ENCODE measurements around the gene UBA52.
A peak's percentile ranks its signal among the peaks of the same experiment; 100 is the strongest.

The UBA52 gene

DNA sequence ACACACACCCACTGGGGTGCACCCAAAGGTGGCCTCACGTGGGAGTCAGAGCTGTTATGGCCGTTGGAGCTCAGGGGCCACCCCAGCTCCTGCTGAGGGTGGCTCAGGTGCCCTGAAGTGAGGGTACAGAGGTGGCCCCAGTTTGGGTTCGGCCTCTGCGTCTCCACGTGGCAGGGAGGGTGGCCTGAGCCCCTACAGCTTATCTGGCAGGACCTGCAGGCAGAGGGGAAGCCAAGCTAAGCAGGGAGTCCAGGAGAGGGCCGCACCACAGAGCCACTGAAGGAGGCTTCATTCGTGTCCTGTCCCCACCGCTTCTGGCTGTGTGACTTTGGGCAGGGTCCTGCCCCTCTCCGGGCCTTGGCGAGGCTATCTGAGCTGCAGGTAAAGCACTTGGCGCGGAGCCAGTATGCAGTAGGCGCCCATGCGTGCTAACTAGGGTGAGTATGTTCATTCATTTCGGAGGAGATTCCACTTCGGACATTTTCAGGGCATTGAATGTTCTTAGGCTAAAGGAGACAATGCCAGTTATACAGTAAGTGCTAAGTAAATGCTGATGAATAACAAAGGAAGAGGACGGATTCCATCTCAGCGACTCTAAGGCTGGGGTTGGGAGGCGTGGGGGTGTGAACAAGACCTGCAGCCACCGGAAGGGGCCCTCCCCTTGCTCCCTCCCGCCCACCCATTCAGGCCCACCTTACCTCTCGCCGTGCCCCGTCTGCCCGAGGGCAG is 21.9 kb downstream of the UBA52 start:
- peak overlapping the region in 1 of 2 donors; percentile 27 for H3K4me3 ChIP-seq (replicated peaks in 1 of 2; ENCODE audit: low read depth in 2 of 2, low read length in 2 of 2)
- TF ChIP-seq, protein P1, sequence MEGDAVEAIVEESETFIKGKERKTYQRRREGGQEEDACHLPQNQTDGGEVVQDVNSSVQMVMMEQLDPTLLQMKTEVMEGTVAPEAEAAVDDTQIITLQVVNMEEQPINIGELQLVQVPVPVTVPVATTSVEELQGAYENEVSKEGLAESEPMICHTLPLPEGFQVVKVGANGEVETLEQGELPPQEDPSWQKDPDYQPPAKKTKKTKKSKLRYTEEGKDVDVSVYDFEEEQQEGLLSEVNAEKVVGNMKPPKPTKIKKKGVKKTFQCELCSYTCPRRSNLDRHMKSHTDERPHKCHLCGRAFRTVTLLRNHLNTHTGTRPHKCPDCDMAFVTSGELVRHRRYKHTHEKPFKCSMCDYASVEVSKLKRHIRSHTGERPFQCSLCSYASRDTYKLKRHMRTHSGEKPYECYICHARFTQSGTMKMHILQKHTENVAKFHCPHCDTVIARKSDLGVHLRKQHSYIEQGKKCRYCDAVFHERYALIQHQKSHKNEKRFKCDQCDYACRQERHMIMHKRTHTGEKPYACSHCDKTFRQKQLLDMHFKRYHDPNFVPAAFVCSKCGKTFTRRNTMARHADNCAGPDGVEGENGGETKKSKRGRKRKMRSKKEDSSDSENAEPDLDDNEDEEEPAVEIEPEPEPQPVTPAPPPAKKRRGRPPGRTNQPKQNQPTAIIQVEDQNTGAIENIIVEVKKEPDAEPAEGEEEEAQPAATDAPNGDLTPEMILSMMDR (IDR thresholded peaks at IDR 0.05; ENCODE audit: low read depth, low read length), result no peak
- DNase-seq (ENCODE audit: low read depth in 2 of 2), result no peak

DNA sequence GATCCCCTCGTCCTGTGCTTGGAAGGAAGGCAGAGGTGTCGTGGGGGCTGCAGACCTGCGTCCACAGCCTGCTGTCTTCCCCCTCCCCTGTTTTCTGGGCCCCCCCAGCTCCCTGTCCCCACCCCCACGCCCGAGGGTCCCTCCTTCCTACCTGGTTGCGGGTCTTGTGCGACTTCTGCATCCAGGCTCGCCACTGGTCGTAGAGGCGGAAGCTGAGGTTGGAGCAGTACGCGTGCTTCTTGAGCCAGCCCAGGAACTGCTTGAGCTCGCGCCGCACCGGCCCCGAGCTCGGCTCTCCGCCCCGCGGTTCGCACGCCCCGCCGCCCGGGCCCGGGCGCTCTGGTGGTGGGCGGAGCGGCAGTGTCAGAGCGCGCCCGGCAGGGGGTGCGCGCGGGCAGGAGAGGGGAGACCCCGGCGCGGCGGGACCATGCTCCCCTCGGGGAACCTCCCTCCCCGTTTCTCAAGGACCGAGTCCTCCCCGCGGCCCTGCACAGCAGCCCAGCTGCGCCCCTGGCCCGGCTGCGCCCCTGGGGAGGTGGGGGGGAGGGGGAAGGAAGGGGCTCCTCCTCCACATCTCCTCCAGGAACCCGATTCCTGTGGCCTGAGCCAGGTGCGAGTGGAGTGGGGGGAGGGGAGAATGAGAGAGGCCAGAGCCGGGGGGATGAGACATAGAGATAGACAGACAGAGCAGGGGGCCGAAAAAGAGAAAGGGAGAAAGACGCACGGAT is 22.6 kb downstream of the UBA52 start:
- TF ChIP-seq, protein P1 (IDR thresholded peaks at IDR 0.05; ENCODE audit: low read depth, low read length), result peak; percentile 50
- DNase-seq (ENCODE audit: low read depth in 2 of 2), result peak; percentile 68 to 87
- peak overlapping the region; percentile 27 to 36 for H3K4me3 ChIP-seq (replicated peaks in 1 of 2; ENCODE audit: low read depth in 2 of 2, low read length in 2 of 2)

DNA sequence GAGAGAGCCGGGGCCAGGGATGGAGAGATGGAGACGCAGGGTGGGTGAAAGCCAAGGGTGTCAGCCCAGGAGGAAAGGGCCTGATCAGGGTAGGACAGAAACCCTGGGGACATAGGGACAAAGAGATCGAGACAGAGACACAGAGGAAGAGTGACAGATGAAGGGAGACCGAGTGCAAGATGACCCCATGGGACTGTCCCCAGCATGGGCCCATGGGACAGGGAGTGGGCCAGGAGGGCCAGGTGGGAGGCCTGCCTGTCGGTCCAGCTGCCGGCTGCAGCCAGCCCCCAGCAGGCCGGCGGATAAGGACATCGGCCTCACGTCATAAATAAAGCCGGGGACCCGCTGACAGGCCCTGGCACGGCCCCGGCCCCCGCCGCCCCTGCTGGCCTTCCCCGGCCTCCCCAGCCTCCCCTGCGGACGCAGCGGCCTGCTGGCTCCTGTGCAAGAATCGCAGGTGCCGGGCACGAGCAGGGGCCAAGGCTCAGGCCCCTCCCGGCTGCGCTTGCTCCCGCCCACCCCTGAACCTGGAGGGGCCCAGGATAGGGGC is 23.2 kb downstream of the UBA52 start:
- TF ChIP-seq, protein P1 (IDR thresholded peaks at IDR 0.05; ENCODE audit: low read depth, low read length), result no peak
- peak overlapping the region; percentile 22 to 36 for H3K4me3 ChIP-seq (replicated peaks in 1 of 2; ENCODE audit: low read depth in 2 of 2, low read length in 2 of 2)
- DNase-seq (ENCODE audit: low read depth in 2 of 2), result no peak

DNA sequence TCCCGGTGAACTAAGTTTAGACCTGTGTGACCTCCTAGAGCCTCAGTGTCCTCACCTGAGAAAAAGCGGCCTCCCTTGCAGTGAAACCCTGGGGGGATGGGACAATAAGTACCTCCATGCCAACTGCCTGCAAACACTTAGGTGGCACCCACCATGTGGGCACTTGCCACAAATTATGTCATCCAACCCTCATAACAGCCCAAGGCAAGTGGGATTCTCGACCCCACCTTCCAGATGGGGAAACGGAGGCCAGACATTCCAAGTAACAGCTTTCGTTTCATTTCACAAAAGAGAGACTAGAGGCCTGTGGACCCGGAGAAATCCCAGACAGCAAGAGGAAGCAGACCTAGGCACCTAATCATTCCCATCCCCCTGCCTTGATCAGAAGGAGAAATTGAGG is 23.8 kb downstream of the UBA52 start:
- TF ChIP-seq, protein P1 (IDR thresholded peaks at IDR 0.05; ENCODE audit: low read depth, low read length), result no peak
- H3K4me3 ChIP-seq (replicated peaks in 1 of 2; ENCODE audit: low read depth in 2 of 2, low read length in 2 of 2), result no peak overlapping the region
- DNase-seq (ENCODE audit: low read depth in 2 of 2), result no peak

DNA sequence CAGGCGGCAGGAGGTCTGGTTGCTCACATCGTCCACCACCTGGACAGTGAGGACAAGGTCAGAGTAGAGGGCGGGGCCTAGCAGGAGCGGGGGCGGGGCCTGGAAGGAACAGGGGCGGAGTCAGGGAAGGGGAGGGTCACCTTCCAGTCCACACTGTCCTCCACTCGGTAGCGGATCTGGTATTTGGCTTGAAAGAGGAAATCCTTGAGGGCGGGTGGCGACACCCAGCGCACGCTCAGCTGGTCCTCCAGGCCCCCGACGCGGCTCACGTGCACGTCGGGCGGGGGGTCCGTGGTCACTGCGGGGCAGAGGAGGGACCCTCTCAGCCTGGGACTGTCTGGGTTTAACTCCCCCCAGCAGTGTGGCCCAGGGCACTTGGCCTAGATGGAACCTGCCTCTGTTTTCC is 25.1 kb downstream of the UBA52 start:
- H3K4me3 ChIP-seq (replicated peaks in 1 of 2; ENCODE audit: low read depth in 2 of 2, low read length in 2 of 2), result no peak overlapping the region
- peak; percentile 31 to 43 for DNase-seq (ENCODE audit: low read depth in 2 of 2)
- TF ChIP-seq, protein P1 (IDR thresholded peaks at IDR 0.05; ENCODE audit: low read depth, low read length), result no peak

DNA sequence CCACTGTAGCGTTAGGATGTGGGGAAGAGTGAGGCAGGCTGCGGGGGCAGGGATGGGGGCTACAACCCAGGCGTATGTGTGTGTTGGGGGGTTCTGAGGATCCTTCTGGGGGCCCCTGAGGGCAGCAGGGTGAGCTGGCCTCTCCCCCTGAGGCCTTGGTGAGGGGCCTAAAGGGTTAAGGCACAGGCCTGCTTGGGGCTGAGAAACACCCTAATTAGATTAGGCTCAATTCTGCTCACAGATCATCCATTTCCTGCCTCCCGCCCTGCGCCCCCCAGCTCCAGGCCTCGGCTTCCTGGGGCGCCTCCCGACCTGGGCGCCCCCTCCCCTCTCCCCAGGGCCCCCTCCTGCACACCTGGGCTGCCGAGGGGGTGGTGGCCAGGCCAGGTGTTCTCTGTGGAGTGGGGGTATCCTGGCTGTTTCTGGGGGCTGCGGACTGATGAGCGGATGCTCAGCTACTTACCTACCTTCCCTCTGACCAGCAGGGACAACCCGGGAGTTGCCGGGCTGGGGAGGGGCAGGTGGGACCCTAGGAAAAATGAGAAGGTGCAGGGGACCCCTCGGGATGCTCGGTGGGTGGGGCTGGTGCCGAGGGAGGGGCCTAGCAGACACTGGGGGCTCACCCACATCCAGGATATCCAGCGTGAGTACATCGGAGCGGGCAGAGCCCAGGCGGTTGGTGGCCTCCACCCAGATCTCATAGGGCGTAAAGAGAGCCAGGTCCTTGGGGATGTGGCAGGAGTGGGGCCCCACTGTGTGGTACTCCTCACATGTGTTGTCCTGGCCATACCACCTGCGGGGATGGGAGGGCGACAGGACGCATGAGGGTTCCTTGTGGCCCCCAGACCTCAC is 26.4 kb downstream of the UBA52 start:
- DNase-seq (ENCODE audit: low read depth in 2 of 2), result no peak
- no peak overlapping the region for H3K4me3 ChIP-seq (replicated peaks in 1 of 2; ENCODE audit: low read depth in 2 of 2, low read length in 2 of 2)
- TF ChIP-seq, protein P1 (IDR thresholded peaks at IDR 0.05; ENCODE audit: low read depth, low read length), result no peak
